K562 treated with DMSO at 1 percent for 12 hours (cell line): ENCODE results near the gene SLX9. TPM values are rescaled to one million over a fixed set of nuclear protein-coding genes. Genes with fewer than 3 reads are reported as not detected.

Experiments used
- total RNA-seq: library from RNA; unstranded; fragments of 300-600 nt; gene quantifications from 2 replicates; pipeline ENCODE4 v1.2.3, GENCODE V29; 2022; ENCODE audit not compliant: insufficient read depth

Gene SLX9, protein sequence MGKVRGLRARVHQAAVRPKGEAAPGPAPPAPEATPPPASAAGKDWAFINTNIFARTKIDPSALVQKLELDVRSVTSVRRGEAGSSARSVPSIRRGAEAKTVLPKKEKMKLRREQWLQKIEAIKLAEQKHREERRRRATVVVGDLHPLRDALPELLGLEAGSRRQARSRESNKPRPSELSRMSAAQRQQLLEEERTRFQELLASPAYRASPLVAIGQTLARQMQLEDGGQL
- total RNA-seq, result 35.3 and 39.1 TPM in 2 replicates

GRCh38 chr21:44939532-44940115, at the start of gene SLX9:
TSS of gene SLX9 (plus strand) at chr21:44940029. CDS start at chr21:44940058, 29 bp downstream.

GRCh38 chr21:44920694-44921604, 18.9 kb upstream of the SLX9 start, which contains the start of gene ITGB2:
TSS of gene ITGB2 (minus strand) at chr21:44920899. CDS start at chr21:44910782, 10,117 bp downstream.

Other genes starting within 250 kb of the SLX9 start
- not detected in 2 replicates for gene KRTAP10-12, start 242.9 kb upstream of the SLX9 start, total RNA-seq
- gene TSPEAR, start 228.5 kb upstream of the SLX9 start, total RNA-seq, result not detected in 2 replicates
- 28.6 and 106 TPM in 2 replicates for gene UBE2G2, start 138.2 kb upstream of the SLX9 start, total RNA-seq
- 71.5 and 102 TPM in 2 replicates for gene SUMO3, start 122.0 kb upstream of the SLX9 start, total RNA-seq
- 124 and 191 TPM in 2 replicates for gene PTTG1IP, start 66.3 kb upstream of the SLX9 start, total RNA-seq
- 0.78 and 2.0 TPM in 2 replicates for gene ITGB2, start 19.1 kb upstream of the SLX9 start, total RNA-seq
- gene ADARB1, start 134.6 kb downstream of the SLX9 start, total RNA-seq, result 4.4 and 12.6 TPM in 2 replicates